IMR-90 (cell line): ENCODE results near the gene SMPDL3A.

Experiments used
- MAZ ChIP-seq: IDR thresholded peaks from 2 replicates; pipeline ENCODE4 v1.6.1; 2012; ENCODE audit warnings: low read depth, mild to moderate bottlenecking, low read length, improper control_type of control experiment, moderate library complexity, borderline replicate concordance
- SMC3 ChIP-seq: fragments of 150-350 bp; IDR thresholded peaks from 2 replicates; pipeline ENCODE4 v1.6.1; 2016; ENCODE audit warnings: low read depth, mild to moderate bottlenecking, antibody characterized with exemption, low read length, moderate library complexity

DNA sequence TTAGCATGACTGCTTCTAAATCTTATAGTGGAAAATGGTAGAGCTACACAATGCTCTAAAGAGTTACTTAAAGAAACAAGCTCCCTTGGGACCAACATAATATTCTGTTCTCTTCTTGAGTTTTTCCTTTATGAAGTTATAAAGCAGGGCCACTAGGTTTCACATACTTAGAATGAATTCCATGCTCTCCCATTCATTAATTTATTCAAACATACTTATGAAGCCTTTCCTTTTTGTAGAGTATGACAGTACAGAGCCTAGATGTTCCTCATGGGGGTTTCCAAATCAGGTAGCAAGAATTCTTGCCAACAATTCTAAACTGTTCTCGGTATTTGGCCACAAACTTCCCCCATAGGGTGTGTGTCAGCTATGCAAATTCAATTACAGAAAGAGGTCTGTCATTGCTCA lies 30.1 kb upstream of the SMPDL3A start:
- TF ChIP-seq MAZ (no peak), SMC3 (no peak)
